OCI-LY3 (cell line): ENCODE measurements around the gene PTCD1.

ENCODE experiments used
- CTCF ChIP-seq: fragments of 200-600, 300-600 bp; sonication (generic); IDR thresholded peaks from 2 replicates; pipeline ENCODE4 v1.5.1; 2014; ENCODE audit warnings: antibody characterized with exemption, low read length, low read depth
- EZH2phosphoT487 ChIP-seq: fragments of 200-600 bp; shearing (Covaris generic); IDR thresholded peaks from 2 replicates; pipeline ENCODE4 v1.6.1; 2018; ENCODE audit warnings: antibody characterized with exemption, mixed run types, low read depth

GRCh38 chr7:99393355-99394187, 45.0 kb downstream of the PTCD1 start:
- TF ChIP-seq CTCF (no peak), EZH2phosphoT487 (no peak)
